Right forelimb (tissue), 1 donor: ENCODE measurements around the gene COPS4.
"Not testable (repeated sequence)": the region's sequence is repeated elsewhere in the genome, so short reads cannot be mapped to it uniquely, and the experiment has no call there.

ENCODE experiments used
- DNase-seq: peaks from one replicate; pipeline ENCODE4 v3.0.0-alpha.2; 2018

The COPS4 gene

GRCh38 chr4:83034630-83035494 lies at the start of gene COPS4:
Gene COPS4 (plus strand): TSS chr4:83035183. CDS start chr4:83035225, 42 bp downstream.
- peak; percentile 95 for DNase-seq

DNA sequence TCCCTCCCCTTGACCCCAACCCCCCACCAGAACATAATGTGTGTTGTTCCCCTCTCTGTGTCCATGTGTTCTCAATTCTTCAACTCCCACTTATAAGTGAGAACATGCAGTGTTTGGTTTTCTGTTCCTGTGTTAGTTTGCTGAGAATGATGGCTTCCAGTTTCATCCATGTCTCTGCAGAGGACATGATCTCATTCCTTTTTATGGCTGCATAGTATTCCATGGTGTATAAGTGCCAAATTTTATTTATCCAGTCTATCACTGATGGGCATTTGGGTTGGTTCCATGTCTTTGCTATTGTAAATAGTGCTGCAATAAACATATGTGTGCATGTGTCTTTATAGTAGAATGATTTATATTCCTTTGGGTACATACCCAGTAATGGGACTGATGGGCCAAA lies 47.5 kb upstream of the COPS4 start:
- DNase-seq, result not testable (repeated sequence)

GRCh38 chr4:82988323-82988832 lies 46.6 kb upstream of the COPS4 start:
- no peak for DNase-seq

- no peak for DNase-seq
Measured at GRCh38 chr4:82989575-82990429, 45.2 kb upstream of the COPS4 start.

DNA sequence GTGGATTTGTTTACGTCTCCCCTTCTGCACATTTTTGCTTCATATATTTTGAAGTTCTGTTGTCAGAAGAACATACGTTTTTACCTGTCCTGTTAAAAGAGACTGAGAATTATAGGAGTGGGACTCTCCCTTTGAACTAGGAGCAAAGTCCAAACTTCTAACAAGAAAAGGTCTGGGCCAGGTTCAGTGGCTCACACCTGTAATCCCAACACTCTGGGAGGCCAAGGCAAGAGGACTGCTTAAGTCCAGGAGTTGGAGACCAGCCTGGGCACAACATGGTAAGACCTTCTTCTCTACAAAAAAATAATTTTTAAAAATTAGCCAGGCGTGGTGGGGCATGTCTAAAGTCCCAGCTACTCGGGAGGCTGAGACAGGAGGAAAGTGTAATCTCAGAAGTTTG lies 40.1 kb upstream of the COPS4 start:
- no peak for DNase-seq

DNA sequence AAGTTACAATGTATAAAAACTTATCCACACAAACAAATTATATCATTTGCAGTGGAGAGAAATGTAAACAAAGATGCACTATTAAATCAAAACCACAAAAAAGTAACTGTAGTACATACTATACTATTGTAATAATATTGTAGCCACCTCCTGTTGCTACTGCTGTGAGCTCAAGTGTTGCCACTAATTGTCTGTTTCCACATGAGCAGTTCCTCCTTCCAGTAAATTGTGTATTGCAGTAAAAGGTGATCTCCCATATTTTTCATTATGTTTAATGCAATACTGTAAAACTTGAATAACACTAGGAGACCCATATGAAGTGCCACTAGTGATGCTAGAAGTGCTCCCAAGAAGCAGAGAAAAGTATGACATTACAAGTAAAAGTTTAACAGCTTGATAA lies 36.1 kb upstream of the COPS4 start:
- DNase-seq, result no peak

DNA sequence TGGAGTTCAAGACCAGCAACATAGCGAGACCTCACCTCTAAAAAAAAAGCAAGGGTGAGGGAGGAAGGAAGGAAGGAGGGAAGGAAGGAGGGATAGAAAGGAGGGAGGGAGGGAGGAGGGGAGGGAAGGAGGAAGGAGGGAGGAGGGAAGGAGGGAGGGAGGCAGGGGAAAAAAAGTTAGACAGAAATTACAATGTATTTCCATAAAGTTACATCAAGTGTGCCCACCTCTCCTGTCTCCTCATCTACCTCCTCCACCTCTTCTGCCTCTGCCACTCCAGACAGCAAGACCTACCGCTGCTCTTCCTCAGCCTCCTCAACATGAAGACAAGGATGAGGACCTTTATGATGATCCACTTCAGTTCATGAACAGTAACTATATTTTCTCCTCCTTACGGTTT lies 32.7 kb upstream of the COPS4 start:
- DNase-seq, result no peak

GRCh38 chr4:83003044-83003791 lies 31.8 kb upstream of the COPS4 start:
- DNase-seq, result not testable (repeated sequence)

GRCh38 chr4:83009529-83009928 lies 25.5 kb upstream of the COPS4 start:
- no peak for DNase-seq

GRCh38 chr4:83010111-83010521 lies 24.9 kb upstream of the COPS4 start:
- no peak for DNase-seq

DNA sequence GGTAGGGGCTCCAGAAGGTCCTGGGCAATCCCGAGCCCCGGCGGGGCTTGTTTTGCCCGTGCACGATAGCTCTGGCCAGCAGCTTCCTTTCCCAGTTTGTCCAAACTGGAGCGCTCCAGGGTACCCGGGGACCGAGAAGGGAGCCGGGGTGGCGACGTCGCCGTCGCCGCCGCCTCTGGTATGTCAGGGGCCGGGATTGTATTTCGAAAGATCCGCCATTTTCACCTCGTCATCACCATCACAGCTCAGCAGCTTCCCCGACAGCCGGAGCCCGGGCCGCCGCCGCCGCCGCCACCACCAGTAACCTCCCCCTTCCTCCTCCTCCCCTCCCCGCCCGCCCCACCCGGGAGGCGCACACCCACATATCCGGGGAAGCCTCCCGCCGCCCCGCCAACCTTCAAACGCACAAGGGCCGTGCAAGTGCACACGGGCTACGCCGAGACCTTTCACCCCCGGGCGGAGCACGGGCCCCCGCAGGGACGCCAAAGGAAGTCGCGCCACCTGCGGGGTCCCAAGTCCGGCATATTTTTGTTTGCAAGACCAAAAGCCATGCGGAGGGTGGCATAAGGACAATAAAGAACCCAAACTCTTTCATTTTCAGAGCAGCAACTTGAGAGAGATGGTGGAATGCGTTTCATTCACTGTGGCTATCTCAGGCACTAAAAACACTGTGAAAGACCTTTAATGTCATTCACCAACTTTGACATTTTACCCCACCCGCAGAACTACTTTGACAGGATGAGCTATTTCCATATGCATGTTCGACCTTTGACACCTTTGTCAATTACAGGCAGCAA lies 24.3 kb upstream of the COPS4 start, which contains the start of gene LIN54:
TSS of gene LIN54 (minus strand) at position 302 of the 797 bp plus-strand sequence. CDS start 25,979 bp downstream, outside the sequence.
- peak; percentile 84 for DNase-seq

DNA sequence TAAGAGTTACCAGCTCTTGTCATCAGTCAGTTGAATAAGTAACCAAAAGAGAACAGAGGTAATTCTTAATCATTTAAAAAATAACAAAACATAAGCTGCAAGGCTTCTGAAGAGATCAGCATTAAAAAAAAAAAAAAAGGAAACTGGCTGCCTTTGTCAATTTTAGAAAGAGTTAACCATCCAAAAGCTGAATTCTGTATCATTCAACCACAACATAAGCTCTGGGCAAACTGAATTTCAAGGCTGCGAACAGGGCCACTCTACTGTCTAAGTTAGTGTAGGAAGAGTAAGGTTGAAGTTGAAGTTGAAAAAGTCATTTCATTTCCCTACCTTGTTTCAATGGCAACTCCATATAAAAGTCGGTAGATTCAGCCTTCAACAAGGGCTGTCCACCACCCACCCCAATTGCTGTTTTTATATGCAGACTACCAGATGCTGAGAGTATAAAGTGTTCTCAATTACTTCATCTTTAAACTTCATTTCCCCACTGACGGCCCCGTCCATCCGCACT lies 23.2 kb upstream of the COPS4 start:
- no peak for DNase-seq

- peak; percentile 69 for DNase-seq
Measured at GRCh38 chr4:83012200-83012686, 22.7 kb upstream of the COPS4 start.

DNA sequence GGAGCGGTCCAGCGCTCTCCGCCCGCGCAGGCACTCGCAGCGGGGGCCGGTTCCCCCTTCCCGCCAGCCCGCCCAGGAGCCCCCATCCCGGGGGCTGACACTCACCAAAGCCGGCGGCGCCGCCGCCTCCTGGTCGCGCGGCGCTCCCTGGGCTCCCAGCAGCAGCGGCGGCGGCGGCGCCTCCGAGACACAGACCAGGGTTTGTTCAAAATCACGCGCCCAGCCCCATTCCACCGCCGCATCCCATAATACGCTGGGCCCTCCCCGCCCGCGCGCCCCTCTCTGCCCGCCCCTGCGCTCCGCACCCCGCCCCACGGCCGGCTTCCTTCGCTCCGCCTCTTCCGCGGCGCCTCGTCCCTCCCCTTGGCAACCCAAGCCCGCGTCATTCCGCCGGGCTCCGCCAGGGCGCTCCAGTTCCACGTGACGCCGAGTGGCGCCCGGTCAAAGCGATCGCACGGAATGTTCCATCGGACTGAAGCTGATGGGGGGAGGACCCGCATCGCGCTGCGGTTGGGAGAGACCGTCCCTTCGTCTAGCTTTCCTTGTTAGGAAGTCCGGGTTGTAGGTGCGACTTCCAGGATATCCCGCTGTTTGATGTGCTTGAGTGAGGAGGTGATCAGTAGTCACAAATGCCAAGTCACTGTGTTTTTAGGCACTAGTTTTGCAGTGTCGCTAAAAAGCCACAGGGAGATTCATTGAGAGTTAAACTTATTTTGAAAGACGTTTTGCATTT lies 22.1 kb upstream of the COPS4 start:
- peak; percentile 99 for DNase-seq

DNA sequence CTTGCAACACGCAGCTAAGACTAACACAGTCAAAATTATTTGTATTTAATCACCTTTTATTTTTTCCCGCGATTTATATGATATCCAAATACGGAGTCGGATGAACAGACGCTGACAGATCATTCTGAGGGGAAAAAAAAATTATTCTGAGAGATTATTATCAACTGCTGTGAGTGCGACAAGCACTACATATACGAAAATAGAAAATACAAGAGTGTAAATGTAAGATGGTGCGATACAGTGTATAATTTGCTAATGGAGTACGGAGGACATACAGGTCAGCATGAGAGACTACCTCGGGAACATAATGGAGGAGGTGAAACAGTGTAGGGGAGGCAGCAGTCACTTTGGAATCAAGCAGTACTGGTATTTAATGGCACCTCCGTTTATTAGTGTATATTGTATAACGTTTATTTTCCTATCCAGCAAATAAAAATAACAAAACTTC lies 21.5 kb upstream of the COPS4 start:
- no peak for DNase-seq

DNA sequence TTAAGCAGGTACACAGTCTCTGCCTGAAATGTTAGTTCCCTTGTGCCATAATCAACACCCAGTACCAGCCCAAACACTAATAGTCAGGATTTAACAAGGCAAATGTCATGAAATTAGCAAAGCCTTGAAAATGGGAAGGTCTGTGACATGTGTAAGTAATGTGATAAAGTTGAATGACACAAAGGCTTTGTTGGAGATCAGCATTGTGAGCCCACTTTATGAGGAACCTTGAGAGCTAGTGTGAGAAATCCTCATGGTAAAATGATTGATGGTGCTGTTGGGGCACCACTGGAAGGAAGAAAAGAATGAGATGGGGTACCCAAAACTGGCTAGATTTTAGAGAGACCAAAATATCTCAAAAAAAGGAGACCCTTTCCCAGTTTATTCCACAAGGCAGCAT lies 21.1 kb upstream of the COPS4 start:
- DNase-seq, result no peak

GRCh38 chr4:83019794-83020494 lies 15.0 kb upstream of the COPS4 start:
- DNase-seq, result no peak

- no peak for DNase-seq
Measured at GRCh38 chr4:83022724-83023450, 12.1 kb upstream of the COPS4 start.

- not testable (repeated sequence) for DNase-seq
Measured at GRCh38 chr4:83023599-83023998, 11.4 kb upstream of the COPS4 start.
